ENCODE data around the gene C21orf91.

C21orf91 gene

DNA sequence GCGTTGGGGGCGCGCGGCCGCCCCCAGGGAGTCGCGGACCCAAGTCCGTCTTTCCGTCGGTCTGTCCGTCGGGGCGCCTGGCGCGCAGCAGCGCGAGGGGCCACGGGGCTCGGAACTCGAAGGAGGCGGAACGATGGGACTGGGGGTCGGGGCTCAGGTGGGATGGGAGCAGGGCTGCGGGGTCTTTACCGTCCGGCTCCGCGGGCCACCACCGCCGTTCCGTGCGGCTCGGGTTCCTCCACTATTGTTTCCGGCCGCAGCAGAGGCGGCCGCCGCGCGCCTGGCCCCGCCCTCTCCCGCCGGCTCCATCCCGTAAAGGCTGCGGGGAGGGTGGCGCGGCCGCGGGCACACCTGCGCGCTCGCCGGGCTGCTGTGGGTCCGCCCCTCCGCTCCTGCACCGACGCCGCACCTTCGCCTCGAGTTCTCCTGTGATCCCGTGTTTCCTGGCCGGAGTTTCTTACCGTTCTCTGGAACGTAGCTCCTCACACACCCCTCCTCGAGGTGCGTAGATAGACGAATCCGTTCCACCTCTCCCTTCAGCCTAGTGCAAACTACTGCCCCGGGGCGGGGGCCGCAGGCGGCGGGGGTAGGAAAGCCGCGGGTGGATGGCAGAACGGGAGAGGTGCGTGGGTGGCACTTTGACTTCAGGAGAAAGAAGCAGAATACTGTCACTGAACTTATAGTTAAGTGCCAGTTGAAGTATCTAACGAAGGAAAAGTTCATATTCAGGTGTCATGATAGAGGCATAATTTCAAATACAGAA, at the start of gene C21orf91:
Gene C21orf91 (minus strand): TSS at position 243 of the 763 bp plus-strand sequence. CDS start 1,038 bp downstream, outside the sequence.
- Histone ChIP-seq H3K9me3 (ENCODE audit: control insufficient read depth, insufficient read depth, low read length) (no peaks in the 10 kb centered on the region), H3K4me1 (ENCODE audit: control insufficient read depth, insufficient read depth, low read length) (no peaks in the 10 kb centered on the region), H3K36me3 (ENCODE audit: control insufficient read depth, insufficient read depth, low read length) (no peaks in the 10 kb centered on the region), H3K9ac (ENCODE audit: low read depth, low read length) (peak within 1 kb of the TSS; percentile 98), H3K27me3 (ENCODE audit: control insufficient read depth, insufficient read depth, low read length) (no peaks in the 10 kb centered on the region), H3K4me3 (ENCODE audit: low read depth, low read length) (peak within 1 kb of the TSS; percentile 65)

DNA sequence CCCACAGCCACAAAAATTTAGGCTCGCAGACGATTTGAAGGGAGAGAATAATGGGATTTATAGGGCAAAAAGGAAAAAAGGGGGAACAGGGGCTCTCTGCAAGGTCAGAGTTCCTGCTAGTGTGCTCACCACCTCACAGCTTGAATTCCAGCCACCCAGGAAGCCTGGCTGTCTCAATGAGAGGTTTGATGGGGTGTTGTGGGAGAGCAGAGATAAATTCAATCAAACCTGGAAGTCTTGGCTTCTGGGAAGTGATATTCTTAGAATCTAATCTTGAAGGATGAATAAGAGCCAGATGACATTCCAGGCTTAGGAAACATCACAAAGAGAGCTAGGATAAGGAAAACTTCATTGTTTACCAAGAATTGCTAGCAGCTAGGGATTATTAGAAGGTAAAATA, 47.4 kb upstream of the C21orf91 start:
- no peaks in the 10 kb centered on the region for H3K9me3 ChIP-seq (ENCODE audit: control insufficient read depth, insufficient read depth, low read length)
- H3K27me3 ChIP-seq (ENCODE audit: control insufficient read depth, insufficient read depth, low read length), result no peaks in the 10 kb centered on the region
- H3K4me3 ChIP-seq (ENCODE audit: low read depth, low read length), result no peak overlapping the region
- peaks cover under 1% of the 10 kb centered on the region for H3K4me1 ChIP-seq (ENCODE audit: control insufficient read depth, insufficient read depth, low read length)
- H3K36me3 ChIP-seq (ENCODE audit: control insufficient read depth, insufficient read depth, low read length), result no peaks in the 10 kb centered on the region
- no peak overlapping the region for H3K9ac ChIP-seq (ENCODE audit: low read depth, low read length)

DNA sequence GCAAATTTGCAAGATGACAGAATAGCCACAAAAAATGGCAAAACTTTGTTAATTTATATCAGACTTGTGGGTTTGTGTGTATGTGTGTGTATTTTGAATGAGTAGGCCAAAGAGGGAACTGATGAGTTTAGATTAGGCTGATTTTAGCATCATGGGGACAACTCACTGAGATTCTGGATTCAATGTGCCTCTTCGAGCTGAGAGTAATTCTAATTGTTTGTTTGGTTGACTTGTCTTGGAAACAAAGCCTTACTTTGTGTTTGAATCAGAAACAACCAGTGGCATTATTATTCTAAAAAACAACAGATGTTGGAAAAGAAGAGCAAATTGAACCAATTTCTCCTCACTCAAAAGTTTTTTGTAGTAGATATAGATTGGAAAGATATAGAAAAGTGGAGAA, 40.5 kb upstream of the C21orf91 start:
- peaks cover 11% of the 10 kb centered on the region for H3K4me1 ChIP-seq (ENCODE audit: control insufficient read depth, insufficient read depth, low read length)
- no peaks in the 10 kb centered on the region for H3K36me3 ChIP-seq (ENCODE audit: control insufficient read depth, insufficient read depth, low read length)
- no peak overlapping the region for H3K4me3 ChIP-seq (ENCODE audit: low read depth, low read length)
- no peak overlapping the region for H3K9ac ChIP-seq (ENCODE audit: low read depth, low read length)
- no peaks in the 10 kb centered on the region for H3K27me3 ChIP-seq (ENCODE audit: control insufficient read depth, insufficient read depth, low read length)
- no peaks in the 10 kb centered on the region for H3K9me3 ChIP-seq (ENCODE audit: control insufficient read depth, insufficient read depth, low read length)

DNA sequence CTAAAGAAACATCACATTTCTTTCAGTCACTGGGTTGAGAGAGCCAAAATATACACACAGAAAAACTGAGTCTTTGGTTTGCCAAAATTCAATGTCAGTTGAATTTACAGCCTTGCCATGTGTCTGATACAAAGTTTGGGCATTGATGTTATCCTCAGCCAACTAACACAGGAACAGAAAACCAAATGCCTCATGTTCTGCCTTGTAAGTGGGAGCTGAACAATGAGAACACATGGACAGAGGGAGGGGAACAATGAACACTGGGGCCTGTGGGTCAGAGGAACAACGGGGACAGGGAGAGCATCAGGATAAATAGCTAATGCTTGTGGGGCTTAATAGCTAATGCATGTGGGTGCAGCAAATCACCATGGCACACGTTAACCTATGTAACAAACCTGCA, 39.6 kb upstream of the C21orf91 start:
- Histone ChIP-seq H3K9me3 (ENCODE audit: control insufficient read depth, insufficient read depth, low read length) (no peaks in the 10 kb centered on the region), H3K4me3 (ENCODE audit: low read depth, low read length) (no peak overlapping the region), H3K9ac (ENCODE audit: low read depth, low read length) (no peak overlapping the region), H3K4me1 (ENCODE audit: control insufficient read depth, insufficient read depth, low read length) (peaks cover 11% of the 10 kb centered on the region), H3K27me3 (ENCODE audit: control insufficient read depth, insufficient read depth, low read length) (no peaks in the 10 kb centered on the region), H3K36me3 (ENCODE audit: control insufficient read depth, insufficient read depth, low read length) (no peaks in the 10 kb centered on the region)

DNA sequence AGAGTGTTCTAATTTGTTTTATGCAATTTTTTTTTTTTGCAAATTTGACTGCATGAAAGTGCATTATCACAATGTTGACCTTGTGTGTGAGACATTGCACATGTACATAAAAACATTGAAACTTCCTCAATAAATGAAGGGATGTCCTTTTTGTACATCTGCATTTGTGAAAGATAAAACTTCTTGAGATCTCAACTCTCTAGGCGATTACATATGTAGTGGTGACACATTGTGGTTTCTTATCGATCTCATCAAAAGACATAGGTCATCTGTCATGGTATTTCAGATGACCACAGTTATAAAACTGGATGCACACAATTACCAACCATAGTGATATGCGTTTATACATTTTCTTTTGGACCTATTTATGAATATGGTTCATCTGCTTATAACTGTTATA, 35.6 kb upstream of the C21orf91 start:
- H3K4me3 ChIP-seq (ENCODE audit: low read depth, low read length), result no peak overlapping the region
- no peaks in the 10 kb centered on the region for H3K9me3 ChIP-seq (ENCODE audit: control insufficient read depth, insufficient read depth, low read length)
- H3K4me1 ChIP-seq (ENCODE audit: control insufficient read depth, insufficient read depth, low read length), result peaks cover 6% of the 10 kb centered on the region
- H3K27me3 ChIP-seq (ENCODE audit: control insufficient read depth, insufficient read depth, low read length), result no peaks in the 10 kb centered on the region
- H3K36me3 ChIP-seq (ENCODE audit: control insufficient read depth, insufficient read depth, low read length), result no peaks in the 10 kb centered on the region
- H3K9ac ChIP-seq (ENCODE audit: low read depth, low read length), result no peak overlapping the region

DNA sequence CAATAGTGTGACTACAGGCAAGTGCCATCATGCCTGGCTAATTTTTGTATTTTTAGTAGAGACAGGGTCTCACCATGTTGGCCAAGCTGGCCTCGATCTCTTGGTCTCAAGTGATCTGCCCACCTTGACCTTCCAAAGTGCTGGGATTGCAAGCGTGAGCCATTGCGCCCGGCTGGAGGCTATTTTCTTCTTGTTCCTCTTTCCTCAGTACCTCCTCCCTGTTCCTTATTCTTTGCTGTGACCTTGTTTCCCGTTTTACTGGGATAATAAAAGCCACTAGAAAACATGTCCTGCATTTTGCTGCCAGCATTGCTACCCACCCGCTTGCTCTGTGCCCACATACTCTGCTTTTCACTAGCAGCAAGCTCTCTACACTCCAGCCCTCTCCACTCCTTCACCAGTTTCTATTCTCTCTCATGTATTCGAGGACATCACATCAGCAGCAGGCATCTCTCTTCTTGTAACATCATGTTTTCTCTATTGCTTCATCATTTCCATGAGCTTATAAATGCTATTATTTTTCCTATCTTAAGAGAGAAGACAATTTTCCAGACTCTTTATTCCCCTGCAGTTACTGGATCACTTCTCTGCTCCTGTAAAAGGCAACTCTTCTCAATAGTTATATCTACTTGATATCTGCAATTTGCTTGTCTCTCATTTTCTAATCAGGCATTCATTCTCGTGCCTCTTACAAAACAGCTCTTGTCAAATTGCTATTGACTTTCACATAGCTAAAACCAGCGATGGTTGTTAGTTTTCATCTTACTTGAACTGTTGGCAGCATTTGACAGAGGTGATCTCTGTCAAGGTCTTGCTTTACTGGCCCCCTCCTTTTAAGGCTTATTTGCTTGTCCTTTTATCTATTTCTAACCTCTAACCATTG, 34.5 kb upstream of the C21orf91 start:
- no peak overlapping the region for H3K9ac ChIP-seq (ENCODE audit: low read depth, low read length)
- no peaks in the 10 kb centered on the region for H3K4me1 ChIP-seq (ENCODE audit: control insufficient read depth, insufficient read depth, low read length)
- no peak overlapping the region for H3K4me3 ChIP-seq (ENCODE audit: low read depth, low read length)
- no peaks in the 10 kb centered on the region for H3K9me3 ChIP-seq (ENCODE audit: control insufficient read depth, insufficient read depth, low read length)
- H3K36me3 ChIP-seq (ENCODE audit: control insufficient read depth, insufficient read depth, low read length), result no peaks in the 10 kb centered on the region
- H3K27me3 ChIP-seq (ENCODE audit: control insufficient read depth, insufficient read depth, low read length), result no peaks in the 10 kb centered on the region

DNA sequence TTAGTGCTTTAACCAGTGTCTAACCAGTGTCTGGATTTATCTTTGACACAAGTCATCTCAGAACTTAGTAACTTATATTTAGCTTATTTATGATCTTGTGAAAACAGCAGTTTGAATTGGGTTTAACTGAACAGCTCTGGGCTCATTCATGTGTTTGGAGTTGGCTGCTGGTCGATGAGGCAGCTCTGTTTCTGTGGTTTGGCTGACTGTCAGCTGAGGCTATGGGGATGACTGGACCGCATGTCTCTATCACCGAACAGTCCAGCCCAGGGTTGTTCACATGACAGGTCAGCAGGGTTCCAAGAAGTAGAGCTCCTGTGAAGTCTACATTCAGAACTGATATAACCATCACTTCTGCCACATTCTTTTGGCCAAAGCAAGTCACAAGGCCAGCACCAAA, 29.1 kb upstream of the C21orf91 start:
- Histone ChIP-seq H3K36me3 (ENCODE audit: control insufficient read depth, insufficient read depth, low read length) (no peaks in the 10 kb centered on the region), H3K9ac (ENCODE audit: low read depth, low read length) (no peak overlapping the region), H3K4me3 (ENCODE audit: low read depth, low read length) (no peak overlapping the region), H3K27me3 (ENCODE audit: control insufficient read depth, insufficient read depth, low read length) (no peaks in the 10 kb centered on the region), H3K4me1 (ENCODE audit: control insufficient read depth, insufficient read depth, low read length) (no peaks in the 10 kb centered on the region), H3K9me3 (ENCODE audit: control insufficient read depth, insufficient read depth, low read length) (no peaks in the 10 kb centered on the region)

DNA sequence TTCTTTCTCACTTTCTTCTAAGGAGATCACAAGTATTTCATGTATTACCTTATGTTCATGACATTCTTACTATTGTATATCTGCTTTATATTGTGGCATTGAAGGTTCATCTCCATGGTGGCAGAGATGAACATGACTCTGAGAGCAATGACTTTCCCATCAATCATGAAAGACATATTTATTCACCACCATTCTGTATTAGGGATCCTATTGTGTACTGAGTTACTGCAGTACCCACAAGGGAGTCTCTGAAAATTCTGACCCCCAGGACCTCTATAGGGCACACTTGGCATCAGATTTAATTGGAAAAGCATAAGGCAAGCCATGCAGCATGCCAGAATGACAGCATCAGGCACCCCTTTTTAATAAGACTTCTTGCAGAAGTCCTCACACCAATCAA, 21.9 kb upstream of the C21orf91 start:
- no peaks in the 10 kb centered on the region for H3K36me3 ChIP-seq (ENCODE audit: control insufficient read depth, insufficient read depth, low read length)
- H3K9ac ChIP-seq (ENCODE audit: low read depth, low read length), result no peak overlapping the region
- no peaks in the 10 kb centered on the region for H3K9me3 ChIP-seq (ENCODE audit: control insufficient read depth, insufficient read depth, low read length)
- H3K4me1 ChIP-seq (ENCODE audit: control insufficient read depth, insufficient read depth, low read length), result no peaks in the 10 kb centered on the region
- H3K27me3 ChIP-seq (ENCODE audit: control insufficient read depth, insufficient read depth, low read length), result no peaks in the 10 kb centered on the region
- no peak overlapping the region for H3K4me3 ChIP-seq (ENCODE audit: low read depth, low read length)

DNA sequence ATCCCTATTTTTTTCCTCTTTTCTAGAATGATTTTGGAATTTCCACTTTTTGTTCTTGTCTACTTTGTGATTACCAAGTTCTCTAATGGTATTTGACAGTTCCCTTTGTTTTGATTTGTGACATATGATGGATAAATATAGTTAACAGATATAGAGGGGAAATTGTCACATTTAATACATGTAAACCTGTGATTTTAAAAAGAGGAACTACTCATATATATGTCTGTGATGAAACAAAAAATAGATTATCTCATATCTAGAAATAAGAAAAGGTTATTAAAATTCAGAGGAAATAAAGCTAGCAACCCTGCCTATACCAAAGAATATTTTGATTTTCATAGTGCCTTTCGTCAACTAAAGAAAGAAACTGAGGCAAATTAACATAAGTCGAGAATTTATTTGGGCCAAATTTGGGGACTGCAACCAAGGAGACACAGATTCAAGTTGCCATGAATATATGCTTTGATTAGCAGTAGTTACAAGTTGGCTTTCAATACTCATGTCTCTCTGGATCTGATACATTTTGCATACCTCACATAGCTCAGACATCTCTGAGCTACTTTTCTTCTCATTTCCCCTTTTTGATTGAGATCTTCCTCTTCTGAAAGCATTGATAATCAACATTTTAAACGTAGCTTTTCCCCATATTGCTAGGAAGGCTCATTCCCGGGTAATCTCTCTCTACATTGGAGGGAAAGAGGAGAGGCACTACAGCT, 15.6 kb upstream of the C21orf91 start:
- H3K36me3 ChIP-seq (ENCODE audit: control insufficient read depth, insufficient read depth, low read length), result no peaks in the 10 kb centered on the region
- H3K9me3 ChIP-seq (ENCODE audit: control insufficient read depth, insufficient read depth, low read length), result no peaks in the 10 kb centered on the region
- H3K27me3 ChIP-seq (ENCODE audit: control insufficient read depth, insufficient read depth, low read length), result no peaks in the 10 kb centered on the region
- H3K4me1 ChIP-seq (ENCODE audit: control insufficient read depth, insufficient read depth, low read length), result no peaks in the 10 kb centered on the region
- no peak overlapping the region for H3K9ac ChIP-seq (ENCODE audit: low read depth, low read length)
- H3K4me3 ChIP-seq (ENCODE audit: low read depth, low read length), result no peak overlapping the region

DNA sequence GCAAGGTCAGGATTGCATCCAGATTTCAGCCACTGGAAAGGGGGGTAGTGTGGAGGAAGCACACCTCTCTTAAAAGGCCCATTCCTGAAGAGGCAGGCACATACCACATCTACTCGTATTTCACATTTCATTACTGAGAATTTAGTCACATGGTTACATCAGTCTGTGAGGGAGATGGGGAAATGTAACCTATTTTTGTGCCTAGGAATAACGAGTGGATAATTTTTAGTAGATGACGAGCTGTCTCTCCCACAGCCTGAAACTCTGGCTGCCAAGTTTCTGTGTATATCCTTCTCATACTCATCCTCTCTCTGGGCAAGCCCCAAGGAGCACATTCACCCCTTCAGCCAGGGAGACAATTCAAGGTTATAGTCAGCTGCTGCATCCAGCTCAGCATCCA, 10.3 kb upstream of the C21orf91 start:
- no peaks in the 10 kb centered on the region for H3K36me3 ChIP-seq (ENCODE audit: control insufficient read depth, insufficient read depth, low read length)
- no peaks in the 10 kb centered on the region for H3K27me3 ChIP-seq (ENCODE audit: control insufficient read depth, insufficient read depth, low read length)
- H3K9ac ChIP-seq (ENCODE audit: low read depth, low read length), result no peak overlapping the region
- H3K9me3 ChIP-seq (ENCODE audit: control insufficient read depth, insufficient read depth, low read length), result no peaks in the 10 kb centered on the region
- H3K4me1 ChIP-seq (ENCODE audit: control insufficient read depth, insufficient read depth, low read length), result peaks cover 9% of the 10 kb centered on the region
- H3K4me3 ChIP-seq (ENCODE audit: low read depth, low read length), result no peak overlapping the region

DNA sequence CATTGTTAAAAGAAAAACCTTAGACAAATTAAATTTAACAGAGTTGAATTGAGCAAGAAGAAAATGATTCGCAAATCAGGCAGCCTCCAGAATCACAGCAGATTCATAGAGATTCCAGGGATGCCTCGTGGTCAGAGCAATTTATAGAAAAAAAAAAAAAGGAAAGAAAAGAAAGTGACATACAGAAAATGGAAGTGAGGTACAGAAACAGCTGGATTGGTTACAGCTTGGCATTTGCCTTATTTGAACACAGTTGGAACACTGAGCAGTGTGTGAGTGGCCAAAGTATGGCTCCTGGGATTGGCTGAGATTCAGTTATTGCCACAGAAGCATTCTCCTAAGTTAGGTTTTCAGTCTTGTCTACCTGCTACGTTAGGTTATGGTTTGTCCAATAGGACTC, 9.1 kb upstream of the C21orf91 start:
- Histone ChIP-seq H3K36me3 (ENCODE audit: control insufficient read depth, insufficient read depth, low read length) (no peaks in the 10 kb centered on the region), H3K27me3 (ENCODE audit: control insufficient read depth, insufficient read depth, low read length) (no peaks in the 10 kb centered on the region), H3K4me1 (ENCODE audit: control insufficient read depth, insufficient read depth, low read length) (peaks cover 9% of the 10 kb centered on the region), H3K9ac (ENCODE audit: low read depth, low read length) (no peak overlapping the region), H3K4me3 (ENCODE audit: low read depth, low read length) (no peak overlapping the region), H3K9me3 (ENCODE audit: control insufficient read depth, insufficient read depth, low read length) (no peaks in the 10 kb centered on the region)
